GM18520 (cell line): ENCODE measurements around the gene L1CAM.
"Not testable (repeated sequence)": the region's sequence is repeated elsewhere in the genome, so short reads cannot be mapped to it uniquely, and the experiment has no call there.

Source experiments
- ATAC-seq: cut with Tn5 transposase; IDR thresholded peaks from one replicate; pipeline ENCODE4 v1.9.1; 2021; ENCODE audit not compliant: unreplicated experiment

L1CAM gene

GRCh38 chrX:153832728-153833127 is 53.2 kb downstream of the L1CAM start:
- ATAC-seq: no peak

GRCh38 chrX:153831429-153832150 is 54.4 kb downstream of the L1CAM start:
- no peak for ATAC-seq

- ATAC-seq: no peak
Observed at GRCh38 chrX:153830640-153831428, 55.1 kb downstream of the L1CAM start.

- ATAC-seq: no peak
Observed at GRCh38 chrX:153829799-153830639, 56.0 kb downstream of the L1CAM start, which contains the start of gene PDZD4. Gene PDZD4, minus strand, starts transcription at chrX:153830544. Its CDS starts 246 bp downstream, at chrX:153830298.

GRCh38 chrX:153829549-153829798 is 56.5 kb downstream of the L1CAM start:
- ATAC-seq: no peak

- ATAC-seq: no peak
Observed at GRCh38 chrX:153828723-153829548, 57.0 kb downstream of the L1CAM start.

- no peak for ATAC-seq
Observed at GRCh38 chrX:153828308-153828707, 57.7 kb downstream of the L1CAM start.

- ATAC-seq: no peak
Observed at GRCh38 chrX:153827903-153828302, 58.1 kb downstream of the L1CAM start.

GRCh38 chrX:153827016-153827415 is 59.0 kb downstream of the L1CAM start:
- no peak for ATAC-seq

- ATAC-seq: no peak
Observed at GRCh38 chrX:153825042-153825441, 60.9 kb downstream of the L1CAM start.

GRCh38 chrX:153824348-153824747 is 61.6 kb downstream of the L1CAM start:
- no peak for ATAC-seq

- no peak for ATAC-seq
Observed at GRCh38 chrX:153821066-153821465, 64.9 kb downstream of the L1CAM start.

- no peak for ATAC-seq
Observed at GRCh38 chrX:153820601-153821000, 65.4 kb downstream of the L1CAM start.

GRCh38 chrX:153819384-153820040 is 66.5 kb downstream of the L1CAM start:
- no peak for ATAC-seq

GRCh38 chrX:153818571-153819383 is 67.2 kb downstream of the L1CAM start:
- ATAC-seq: no peak

- ATAC-seq: not testable (repeated sequence)
Observed at GRCh38 chrX:153818064-153818463, 67.9 kb downstream of the L1CAM start.

- ATAC-seq: no peak
Observed at GRCh38 chrX:153816831-153817690, 68.9 kb downstream of the L1CAM start.

GRCh38 chrX:153814591-153815315 is 71.2 kb downstream of the L1CAM start:
- no peak for ATAC-seq
